Hypothalamus (tissue), 51 donors: Measurements from ENCODE around the gene COL13A1.

Experiments used
- DNase-seq, 51 donors: peaks; one replicate each; lab custom pipeline; 2025; lab: John Stamatoyannopoulos, UW

The COL13A1 gene

GRCh38 chr10:69881202-69881601, 79.5 kb downstream of the COL13A1 start:
- no peak for DNase-seq

GRCh38 chr10:69883310-69884023, 81.8 kb downstream of the COL13A1 start:
- DNase-seq: peak in 1 of 51 donors; percentile 5

- DNase-seq: no peak
These were observed 82.3 kb downstream of the COL13A1 start for GRCh38 chr10:69884024-69884367.

GRCh38 chr10:69884686-69885085, 83.0 kb downstream of the COL13A1 start:
- DNase-seq: peak in 1 of 51 donors; percentile 25

- no peak for DNase-seq
These were observed 83.8 kb downstream of the COL13A1 start for GRCh38 chr10:69885379-69886013.

GRCh38 chr10:69888882-69889584, 87.3 kb downstream of the COL13A1 start:
- no peak for DNase-seq

- no peak for DNase-seq
These were observed 88.5 kb downstream of the COL13A1 start for GRCh38 chr10:69890065-69890847.

- DNase-seq: no peak
These were observed 89.4 kb downstream of the COL13A1 start for GRCh38 chr10:69891057-69891617.

- DNase-seq: no peak
These were observed 90.7 kb downstream of the COL13A1 start for GRCh38 chr10:69892406-69892805.

- no peak for DNase-seq
These were observed 91.1 kb downstream of the COL13A1 start for GRCh38 chr10:69892816-69893215.

GRCh38 chr10:69893271-69893900, 91.7 kb downstream of the COL13A1 start:
- no peak for DNase-seq

GRCh38 chr10:69894156-69894555, 92.5 kb downstream of the COL13A1 start:
- no peak for DNase-seq

GRCh38 chr10:69895759-69896158, 94.1 kb downstream of the COL13A1 start:
- peak in 1 of 51 donors; percentile 39 for DNase-seq

- DNase-seq: no peak
These were observed 95.0 kb downstream of the COL13A1 start for GRCh38 chr10:69896606-69897231.

GRCh38 chr10:69897432-69897831, 95.7 kb downstream of the COL13A1 start:
- DNase-seq: no peak

GRCh38 chr10:69897999-69898398, 96.3 kb downstream of the COL13A1 start:
- no peak for DNase-seq

GRCh38 chr10:69898524-69898923, 96.8 kb downstream of the COL13A1 start:
- DNase-seq: no peak

- DNase-seq: no peak
These were observed 97.2 kb downstream of the COL13A1 start for GRCh38 chr10:69898941-69899340.

GRCh38 chr10:69899727-69900595, 98.3 kb downstream of the COL13A1 start:
- no peak for DNase-seq
